Mesendoderm (in vitro differentiated cells): ENCODE data around the gene PTPRG.

Experiments used
- DNase-seq: peaks from one replicate; pipeline ENCODE4 v3.0.0; 2013
- H2AK5ac ChIP-seq: 2 replicates; pipeline ENCODE4 v1.6.1; 2013; ENCODE audit warnings: low read length, inconsistent platforms
- H2BK120ac ChIP-seq: 2 replicates; pipeline ENCODE4 v1.6.1; 2013; ENCODE audit warnings: low read depth, mild to moderate bottlenecking, low read length, moderate library complexity, mixed read lengths
- H2BK15ac ChIP-seq: replicated peaks from 2 replicates; pipeline ENCODE4 v1.6.1; 2013; ENCODE audit warnings: low read depth, mild to moderate bottlenecking, moderate library complexity
- H2BK5ac ChIP-seq: 2 replicates; pipeline ENCODE4 v1.6.1; 2013; ENCODE audit warnings: low read length, inconsistent platforms
- H3K18ac ChIP-seq: 2 replicates; pipeline ENCODE4 v1.6.1; 2013; ENCODE audit warnings: mild to moderate bottlenecking, low read length, mixed read lengths
- H3K23ac ChIP-seq: one replicate; pipeline ENCODE4 v1.6.1; 2013; ENCODE audit warnings: low read length
- H3K27ac ChIP-seq: 2 replicates; pipeline ENCODE4 v1.5.1; 2013; ENCODE audit warnings: low read depth, mild to moderate bottlenecking, inconsistent platforms, low read length, moderate library complexity
- H3K27me3 ChIP-seq: 2 replicates; pipeline ENCODE4 v1.6.1; 2013; ENCODE audit warnings: low read length, control low read depth, mild to moderate bottlenecking, inconsistent platforms; ENCODE audit not compliant: insufficient read depth, poor library complexity
- H3K36me3 ChIP-seq: 2 replicates; pipeline ENCODE4 v1.6.1; 2013; ENCODE audit warnings: low read length, inconsistent platforms; ENCODE audit not compliant: control insufficient read depth, insufficient read depth
- H3K4ac ChIP-seq: one replicate; pipeline ENCODE4 v1.6.1; 2013; ENCODE audit warnings: low read depth, mild to moderate bottlenecking, low read length, moderate library complexity
- H3K4me1 ChIP-seq: 2 replicates; pipeline ENCODE4 v1.6.1; 2013; ENCODE audit warnings: low read depth, low read length, inconsistent platforms; ENCODE audit not compliant: control insufficient read depth
- H3K4me2 ChIP-seq: 2 replicates; pipeline ENCODE4 v1.6.1; 2013; ENCODE audit warnings: low read length
- H3K4me3 ChIP-seq: 2 replicates; pipeline ENCODE4 v1.5.1; 2013; ENCODE audit warnings: mild to moderate bottlenecking, low read length
- H3K56ac ChIP-seq: one replicate; pipeline ENCODE4 v1.6.1; 2013; ENCODE audit warnings: low read length
- H3K79me1 ChIP-seq: 2 replicates; pipeline ENCODE4 v1.6.1; 2013; ENCODE audit warnings: low read length, inconsistent platforms
- H3K79me2 ChIP-seq: 2 replicates; pipeline ENCODE4 v1.6.1; 2013; ENCODE audit warnings: mild to moderate bottlenecking, low read length; ENCODE audit not compliant: control insufficient read depth, insufficient read depth
- H3K9ac ChIP-seq: 2 replicates; pipeline ENCODE4 v1.6.1; 2013; ENCODE audit warnings: low read length, inconsistent platforms
- H4K5ac ChIP-seq: one replicate; pipeline ENCODE4 v1.6.1; 2013; ENCODE audit warnings: low read length
- H4K8ac ChIP-seq: one replicate; pipeline ENCODE4 v1.6.1; 2013; ENCODE audit warnings: low read depth, mild to moderate bottlenecking, control low read depth, low read length, moderate library complexity
- WGBS: extraction: QIAGEN DNeasy Blood & Tissue Kit; methylation state at CpG from one replicate; pipeline ENCODE4 v1.1.7; 2013; ENCODE audit warnings: low lambda C conversion rate, missing lambda C conversion rate; ENCODE audit not compliant: insufficient coverage; ENCODE audit errors: extremely low coverage; 5-methylcytosine and 5-hydroxymethylcytosine counted together

PTPRG gene

DNA sequence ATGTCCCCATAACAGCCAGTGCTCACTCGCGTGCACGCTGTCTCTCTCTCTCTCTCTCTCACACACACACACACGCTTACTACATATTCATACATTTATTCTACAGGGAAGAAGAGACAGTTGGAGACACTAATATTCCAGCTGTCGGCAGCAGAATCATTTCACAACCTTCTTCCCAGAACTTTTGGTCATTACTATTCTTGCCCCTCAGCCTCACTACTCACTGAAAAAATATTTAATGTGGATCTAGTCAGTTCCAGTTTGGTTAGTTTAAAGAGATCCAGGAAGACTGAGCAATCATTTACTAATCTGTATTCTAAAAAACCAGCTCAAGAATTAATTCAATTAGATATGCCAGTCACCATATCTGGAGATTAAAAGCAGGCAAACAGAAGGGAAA, 394.9 kb downstream of the PTPRG start:
- H3K4me1 ChIP-seq, result peaks cover 13% of the 10 kb centered on the region
- no peak overlapping the region for H2AK5ac ChIP-seq
- H3K23ac ChIP-seq, result no peak overlapping the region
- no peak overlapping the region for H3K4me3 ChIP-seq
- H3K4me2 ChIP-seq, result no peak overlapping the region
- no peak overlapping the region for H4K5ac ChIP-seq
- DNase-seq, result no peak
- no peaks in the 10 kb centered on the region for H3K27me3 ChIP-seq
- H3K9ac ChIP-seq, result no peak overlapping the region
- no peak overlapping the region for H3K18ac ChIP-seq
- no CpG with 5 or more reads among the region's 5 CpGs for WGBS
- no peaks in the 10 kb centered on the region for H3K36me3 ChIP-seq
- H2BK5ac ChIP-seq, result no peak overlapping the region
- no peak overlapping the region for H2BK15ac ChIP-seq
- H3K4ac ChIP-seq, result no peak overlapping the region
- H3K56ac ChIP-seq, result no peak overlapping the region
- H4K8ac ChIP-seq, result no peak overlapping the region
- peaks cover 25% of the 10 kb centered on the region for H3K79me2 ChIP-seq
- H2BK120ac ChIP-seq, result no peak overlapping the region
- H3K27ac ChIP-seq, result no peak overlapping the region
- H3K79me1 ChIP-seq, result peaks cover 19% of the 10 kb centered on the region

DNA sequence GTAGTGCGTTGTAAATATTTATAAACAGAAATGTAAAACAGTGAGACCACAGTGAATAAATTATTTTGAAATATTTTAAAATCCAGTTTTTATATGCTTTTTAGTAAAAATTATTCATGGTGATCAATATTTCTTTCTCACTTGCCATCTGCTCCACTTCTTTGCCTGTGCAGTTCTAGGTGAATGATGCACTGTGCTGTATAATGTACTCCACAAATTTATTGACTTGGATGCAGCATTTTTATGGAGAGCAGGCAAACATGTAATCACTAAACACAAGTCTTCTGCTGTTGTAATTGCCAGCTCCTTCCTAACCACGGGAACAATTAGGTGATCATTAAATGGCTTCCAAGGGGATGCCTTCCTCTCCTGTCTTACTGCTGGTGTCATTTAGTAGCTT, 395.9 kb downstream of the PTPRG start:
- Histone ChIP-seq H2AK5ac (no peak overlapping the region), H2BK120ac (no peak overlapping the region), H3K79me2 (peaks cover 24% of the 10 kb centered on the region), H3K27ac (no peak overlapping the region), H3K36me3 (no peaks in the 10 kb centered on the region), H3K27me3 (no peaks in the 10 kb centered on the region), H2BK5ac (no peak overlapping the region), H3K4ac (no peak overlapping the region), H3K79me1 (peaks cover 21% of the 10 kb centered on the region), H3K4me1 (peaks cover 12% of the 10 kb centered on the region), H3K23ac (no peak overlapping the region), H3K9ac (no peak overlapping the region), H2BK15ac (no peak overlapping the region), H4K8ac (no peak overlapping the region), H3K18ac (no peak overlapping the region), H4K5ac (no peak overlapping the region), H3K56ac (no peak overlapping the region), H3K4me3 (no peak overlapping the region), H3K4me2 (no peak overlapping the region)
- WGBS, result 91% methylated on average over 1 of the region's 2 CpGs
- no peak for DNase-seq

DNA sequence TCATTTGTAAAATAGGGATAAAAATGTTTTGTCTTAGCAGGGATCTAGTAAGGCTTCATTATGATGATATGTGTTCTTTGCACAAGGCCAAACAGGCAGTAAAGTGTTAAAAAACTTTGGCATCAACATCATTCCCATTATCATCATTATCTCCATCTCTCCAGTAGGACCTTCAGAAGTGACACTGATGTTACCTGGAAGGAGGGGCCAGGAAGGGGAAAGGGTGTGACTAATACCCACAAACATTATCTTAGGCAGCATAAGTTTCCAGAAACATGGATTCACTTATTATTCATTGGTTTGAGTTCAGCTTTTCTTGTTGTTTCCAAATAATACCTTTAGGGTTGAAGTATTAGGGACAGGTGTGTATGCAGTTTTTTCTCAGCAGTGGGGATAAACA, 399.6 kb downstream of the PTPRG start:
- H3K27me3 ChIP-seq, result no peaks in the 10 kb centered on the region
- H3K23ac ChIP-seq, result no peak overlapping the region
- DNase-seq, result no peak
- H3K18ac ChIP-seq, result no peak overlapping the region
- no peak overlapping the region for H4K5ac ChIP-seq
- H2BK15ac ChIP-seq, result no peak overlapping the region
- H3K79me1 ChIP-seq, result peaks cover 22% of the 10 kb centered on the region
- no peak overlapping the region for H2BK5ac ChIP-seq
- H3K36me3 ChIP-seq, result no peaks in the 10 kb centered on the region
- peaks cover 6% of the 10 kb centered on the region for H3K4me1 ChIP-seq
- peaks cover 24% of the 10 kb centered on the region for H3K79me2 ChIP-seq
- no peak overlapping the region for H3K27ac ChIP-seq
- no peak overlapping the region for H3K4ac ChIP-seq
- H3K56ac ChIP-seq, result no peak overlapping the region
- no peak overlapping the region for H2AK5ac ChIP-seq
- H4K8ac ChIP-seq, result no peak overlapping the region
- no peak overlapping the region for H3K4me2 ChIP-seq
- H2BK120ac ChIP-seq, result no peak overlapping the region
- no peak overlapping the region for H3K4me3 ChIP-seq
- no peak overlapping the region for H3K9ac ChIP-seq

GRCh38 chr3:61961900-61962299, 400.5 kb downstream of the PTPRG start:
- no peak overlapping the region for H3K4me2 ChIP-seq
- no peak overlapping the region for H3K23ac ChIP-seq
- H3K9ac ChIP-seq, result no peak overlapping the region
- no peak overlapping the region for H3K4ac ChIP-seq
- no peaks in the 10 kb centered on the region for H3K27me3 ChIP-seq
- WGBS, result no CpG with 5 or more reads among the region's 3 CpGs
- H3K27ac ChIP-seq, result no peak overlapping the region
- DNase-seq, result no peak
- H3K4me3 ChIP-seq, result no peak overlapping the region
- no peak overlapping the region for H4K8ac ChIP-seq
- H3K18ac ChIP-seq, result no peak overlapping the region
- no peak overlapping the region for H2AK5ac ChIP-seq
- no peak overlapping the region for H2BK5ac ChIP-seq
- H2BK15ac ChIP-seq, result no peak overlapping the region
- no peak overlapping the region for H3K56ac ChIP-seq
- H3K79me2 ChIP-seq, result peaks cover 32% of the 10 kb centered on the region
- peaks cover 29% of the 10 kb centered on the region for H3K79me1 ChIP-seq
- no peak overlapping the region for H2BK120ac ChIP-seq
- no peak overlapping the region for H4K5ac ChIP-seq
- H3K4me1 ChIP-seq, result peaks cover 11% of the 10 kb centered on the region
- no peaks in the 10 kb centered on the region for H3K36me3 ChIP-seq

- no peak overlapping the region for H2BK5ac ChIP-seq
- H3K4me3 ChIP-seq, result no peak overlapping the region
- no peak overlapping the region for H3K27ac ChIP-seq
- no CpG with 5 or more reads among the region's 8 CpGs for WGBS
- H3K79me2 ChIP-seq, result peaks cover 32% of the 10 kb centered on the region
- no peak overlapping the region for H3K56ac ChIP-seq
- no peak overlapping the region for H3K4me2 ChIP-seq
- peaks cover 29% of the 10 kb centered on the region for H3K79me1 ChIP-seq
- H3K4me1 ChIP-seq, result peaks cover 13% of the 10 kb centered on the region
- H3K4ac ChIP-seq, result no peak overlapping the region
- H3K9ac ChIP-seq, result no peak overlapping the region
- no peak for DNase-seq
- no peak overlapping the region for H2BK15ac ChIP-seq
- H2BK120ac ChIP-seq, result no peak overlapping the region
- no peak overlapping the region for H2AK5ac ChIP-seq
- H3K27me3 ChIP-seq, result no peaks in the 10 kb centered on the region
- no peak overlapping the region for H4K8ac ChIP-seq
- H3K23ac ChIP-seq, result no peak overlapping the region
- H4K5ac ChIP-seq, result no peak overlapping the region
- no peak overlapping the region for H3K18ac ChIP-seq
- H3K36me3 ChIP-seq, result no peaks in the 10 kb centered on the region
These were observed 403.2 kb downstream of the PTPRG start for GRCh38 chr3:61964566-61964965.

DNA sequence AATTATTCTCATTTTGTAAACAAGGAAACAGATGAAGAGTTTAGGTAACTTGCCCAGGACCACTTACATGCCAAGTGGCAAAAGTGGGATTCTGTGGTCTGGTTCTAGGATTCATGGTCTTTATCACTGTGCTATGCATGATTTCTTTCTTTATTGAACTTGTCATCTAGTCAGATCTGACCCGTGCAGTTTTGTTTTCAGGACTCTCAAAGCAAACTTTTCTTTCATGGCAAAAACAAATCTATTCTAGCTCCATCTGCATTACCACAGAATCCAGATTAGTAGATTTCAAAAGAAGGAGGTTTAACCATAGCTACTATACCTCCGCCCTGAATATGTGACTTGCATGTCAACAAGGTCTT, 404.4 kb downstream of the PTPRG start:
- Histone ChIP-seq H3K27ac (no peak overlapping the region), H3K56ac (no peak overlapping the region), H3K79me2 (peaks cover 26% of the 10 kb centered on the region), H4K5ac (no peak overlapping the region), H2AK5ac (no peak overlapping the region), H3K4me3 (no peak overlapping the region), H3K27me3 (no peaks in the 10 kb centered on the region), H3K18ac (no peak overlapping the region), H3K9ac (no peak overlapping the region), H3K4ac (no peak overlapping the region), H3K4me1 (peaks cover 13% of the 10 kb centered on the region), H3K23ac (no peak overlapping the region), H4K8ac (no peak overlapping the region), H3K36me3 (no peaks in the 10 kb centered on the region), H2BK5ac (no peak overlapping the region), H3K4me2 (no peak overlapping the region), H3K79me1 (peaks cover 25% of the 10 kb centered on the region), H2BK15ac (no peak overlapping the region), H2BK120ac (no peak overlapping the region)
- WGBS, result no CpG with 5 or more reads among the region's 2 CpGs
- DNase-seq, result no peak
